GM10266 (cell line): ENCODE data around the gene CLDN15.

Experiments
- DNase-seq: peaks from one replicate; pipeline ENCODE4 v3.0.0; 2012; ENCODE audit errors: extremely low spot score
- CTCF ChIP-seq: IDR thresholded peaks from 2 replicates; pipeline ENCODE4 v1.5.1; 2012; ENCODE audit warnings: mild to moderate bottlenecking, low read depth; ENCODE audit not compliant: control insufficient read depth, insufficient read depth; ENCODE audit errors: missing control alignments

CLDN15 gene

GRCh38 chr7:101186844-101187428 lies 50.7 kb downstream of the CLDN15 start:
- TF ChIP-seq CTCF = no peak

GRCh38 chr7:101186194-101186593 lies 51.4 kb downstream of the CLDN15 start:
- TF ChIP-seq CTCF = no peak
- DNase-seq = no peak

More at GRCh38 chr7:101186844-101187428, 50.7 kb downstream of the CLDN15 start:
- DNase-seq = no peak

GRCh38 chr7:101185258-101185839 lies 52.3 kb downstream of the CLDN15 start:
- no peak for DNase-seq
- TF ChIP-seq CTCF = no peak
